GM21390 (cell line): ENCODE results near the gene SLC12A4.
"Not testable (repeated sequence)": the region's sequence is repeated elsewhere in the genome, so short reads cannot be mapped to it uniquely, and the experiment has no call there.

Source experiments
- ATAC-seq: cut with Tn5 transposase; IDR thresholded peaks from one replicate; pipeline ENCODE4 v1.9.1; 2021; ENCODE audit not compliant: unreplicated experiment

Gene SLC12A4

DNA sequence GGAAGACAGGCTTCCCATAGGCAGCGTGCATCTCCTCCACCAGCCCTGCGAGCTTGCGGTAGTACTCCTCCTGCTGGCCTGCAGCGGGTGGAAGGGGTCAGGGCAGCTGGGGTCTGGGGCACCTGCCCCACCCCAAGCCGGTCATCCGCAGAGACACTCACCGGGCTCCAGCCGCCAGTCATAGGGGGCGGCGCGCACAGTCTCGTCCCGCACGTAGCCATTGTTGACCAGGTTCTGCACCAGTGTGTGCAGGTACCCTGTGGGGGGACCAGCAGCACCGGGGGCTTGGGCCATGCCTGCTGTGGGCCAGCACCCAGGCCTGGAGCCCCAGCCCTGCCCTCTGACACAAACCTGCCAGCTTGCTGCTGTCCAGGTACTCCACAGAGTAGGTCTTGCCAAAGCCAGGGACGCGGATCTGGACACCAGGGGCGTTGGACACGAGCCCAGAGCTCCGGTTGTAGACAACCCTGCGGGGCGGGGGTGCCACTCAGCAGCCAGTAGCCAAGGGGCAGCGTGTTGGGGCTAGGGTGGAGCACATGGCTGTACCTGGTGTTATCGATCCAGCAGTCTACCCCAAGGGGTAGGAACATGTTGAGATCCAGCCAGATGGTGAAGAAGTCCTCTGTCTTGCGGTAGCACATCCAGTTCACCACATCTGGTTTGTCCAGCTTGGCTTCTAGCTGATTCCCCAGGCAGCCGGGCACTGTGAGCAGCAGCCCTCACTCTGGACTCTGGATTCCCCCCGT lies 25.8 kb downstream of the SLC12A4 start:
- ATAC-seq: no peak

DNA sequence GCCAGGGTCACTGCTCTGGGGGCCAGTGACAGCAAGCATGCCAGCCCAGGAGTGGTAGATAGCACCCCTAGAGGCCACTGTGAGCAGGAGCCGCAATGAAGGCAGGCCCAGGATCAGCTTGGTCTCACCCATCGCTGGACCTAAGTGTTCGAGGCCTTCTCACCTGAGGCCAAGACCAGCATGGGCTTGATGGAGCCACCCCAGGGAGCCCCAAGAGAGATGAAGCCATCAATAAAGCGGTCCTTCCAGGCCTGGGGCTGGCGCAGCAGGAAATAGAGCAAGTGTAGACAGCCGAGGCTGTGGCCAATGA lies 26.3 kb downstream of the SLC12A4 start:
- no peak for ATAC-seq

DNA sequence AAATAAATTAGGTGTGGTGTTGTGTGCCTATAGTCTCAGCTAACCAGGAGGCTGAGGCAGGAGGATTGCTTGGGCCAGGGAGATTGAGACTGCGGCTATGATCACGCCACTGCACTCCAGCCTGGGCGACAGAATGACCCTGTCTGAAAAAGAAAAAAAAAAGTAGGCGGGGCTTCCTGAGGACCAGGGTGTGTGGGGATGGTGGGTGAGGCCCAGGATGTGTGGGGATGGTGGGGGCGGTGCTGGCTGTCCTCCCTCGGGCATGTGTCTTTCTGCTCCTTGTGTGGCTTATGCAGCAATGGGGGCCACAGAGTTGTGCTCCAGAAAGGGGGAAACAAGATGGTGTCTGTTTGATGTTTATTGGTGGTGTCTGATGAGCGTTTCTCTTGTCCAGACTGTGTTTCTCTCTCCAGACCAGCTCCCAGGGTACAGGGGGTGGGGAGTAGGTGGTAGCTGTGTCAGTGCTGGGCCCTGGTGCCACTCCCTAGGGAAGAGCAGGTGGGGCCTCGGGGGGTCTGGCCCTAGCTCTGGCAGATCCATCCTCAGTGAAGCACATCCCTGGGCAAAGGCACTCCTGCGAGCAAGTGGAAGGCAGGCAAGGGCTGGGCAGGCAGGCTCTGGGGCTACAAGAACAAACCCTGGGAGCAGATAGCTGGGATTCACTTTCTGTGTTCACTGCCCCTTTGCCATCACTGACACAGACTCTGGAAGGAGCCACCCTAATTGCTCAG lies 26.8 kb downstream of the SLC12A4 start:
- ATAC-seq: no peak

DNA sequence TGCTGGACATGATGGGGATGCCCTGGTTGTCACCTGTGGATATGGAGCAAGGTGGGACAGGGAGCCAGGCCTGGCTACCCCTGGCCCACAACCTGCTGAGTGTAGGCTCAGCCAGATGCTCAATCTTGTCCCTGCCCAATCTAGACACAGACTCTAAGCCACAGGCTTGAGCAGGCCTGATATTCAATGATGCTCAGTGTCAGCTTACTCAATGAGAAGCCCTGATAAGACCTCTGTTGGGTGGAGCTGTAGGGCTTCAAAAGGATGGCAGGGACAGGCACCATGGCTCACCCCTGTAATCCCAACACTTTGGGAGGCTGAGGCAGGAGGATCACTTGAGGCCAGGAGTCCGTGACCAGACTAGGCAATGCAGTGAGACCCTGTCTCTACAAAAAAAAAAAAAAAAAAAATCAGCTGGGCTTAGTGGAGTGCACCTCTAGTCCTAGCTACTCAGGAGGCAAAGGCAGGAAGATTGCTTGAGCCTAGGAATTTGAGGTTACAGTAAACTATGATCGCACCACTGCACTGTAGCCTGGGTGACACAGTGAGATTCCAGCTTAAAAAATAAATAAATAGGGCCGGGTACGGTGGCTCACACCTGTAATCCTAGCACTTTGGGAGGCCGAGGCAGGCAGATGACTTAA lies 27.9 kb downstream of the SLC12A4 start:
- ATAC-seq: no peak

DNA sequence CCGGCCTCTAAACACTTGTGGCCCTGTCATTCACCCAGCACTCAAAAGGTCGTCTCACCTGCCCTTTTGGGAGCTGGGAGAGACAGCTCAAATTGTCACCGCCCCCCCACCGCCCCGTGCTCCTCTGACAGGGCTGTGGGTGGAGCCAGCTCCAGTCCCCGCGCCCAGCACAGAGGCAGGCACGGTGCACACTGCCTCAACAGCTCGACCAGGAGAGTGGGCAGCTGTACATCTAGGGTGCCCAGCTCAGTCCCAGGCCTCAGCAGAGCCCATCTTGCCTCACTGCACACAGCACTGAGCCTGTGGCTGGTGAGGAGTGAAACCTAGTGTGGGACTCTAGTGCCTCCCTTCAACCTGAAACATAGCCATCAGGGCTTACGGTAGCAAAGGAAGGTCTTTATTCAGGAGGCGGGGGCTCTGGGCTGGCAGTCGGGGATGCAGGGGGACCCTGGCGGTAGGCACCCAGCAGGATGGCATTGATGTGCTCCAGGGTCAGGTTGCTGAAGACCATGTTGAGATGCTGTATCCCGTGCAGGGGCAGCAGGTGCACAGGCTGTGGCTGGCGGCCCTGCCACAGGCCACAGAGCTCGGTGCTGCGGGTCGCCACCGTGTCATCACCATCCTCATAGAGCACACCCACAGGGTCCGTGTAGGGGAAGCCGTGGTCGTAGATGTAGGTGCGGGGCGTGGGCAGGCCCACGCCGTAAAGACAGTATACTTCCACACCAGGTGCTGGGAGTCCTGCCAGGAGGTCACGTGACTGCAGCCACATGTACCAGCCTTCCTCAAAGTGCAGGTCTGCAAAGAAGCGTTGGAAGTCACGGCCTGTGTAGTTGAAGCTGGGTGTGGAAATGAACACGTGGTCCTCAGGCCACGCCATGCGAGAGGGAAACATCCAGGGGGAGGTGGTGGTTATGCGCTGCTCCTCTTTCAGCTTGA lies 28.7 kb downstream of the SLC12A4 start:
- no peak for ATAC-seq

DNA sequence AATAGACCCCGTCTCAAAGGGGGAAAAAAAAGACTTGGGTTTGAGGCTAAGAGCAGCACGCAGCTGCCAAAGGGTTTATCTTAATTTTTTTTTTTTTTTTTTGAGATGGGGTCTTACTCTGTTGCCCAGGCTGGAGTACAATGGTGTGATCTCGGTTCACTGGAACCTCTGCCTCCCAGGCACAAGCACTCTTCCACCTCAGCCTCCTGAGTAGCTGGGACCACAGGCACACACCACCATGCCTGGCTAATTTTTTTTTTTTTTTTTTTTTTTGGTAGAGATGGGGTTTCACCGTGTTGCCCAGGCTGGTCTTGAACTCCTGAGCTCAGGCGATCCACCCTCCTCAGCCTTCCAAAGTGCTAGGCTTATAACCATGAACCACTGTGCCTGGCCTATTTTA lies 30.7 kb downstream of the SLC12A4 start:
- ATAC-seq: not testable (repeated sequence)

DNA sequence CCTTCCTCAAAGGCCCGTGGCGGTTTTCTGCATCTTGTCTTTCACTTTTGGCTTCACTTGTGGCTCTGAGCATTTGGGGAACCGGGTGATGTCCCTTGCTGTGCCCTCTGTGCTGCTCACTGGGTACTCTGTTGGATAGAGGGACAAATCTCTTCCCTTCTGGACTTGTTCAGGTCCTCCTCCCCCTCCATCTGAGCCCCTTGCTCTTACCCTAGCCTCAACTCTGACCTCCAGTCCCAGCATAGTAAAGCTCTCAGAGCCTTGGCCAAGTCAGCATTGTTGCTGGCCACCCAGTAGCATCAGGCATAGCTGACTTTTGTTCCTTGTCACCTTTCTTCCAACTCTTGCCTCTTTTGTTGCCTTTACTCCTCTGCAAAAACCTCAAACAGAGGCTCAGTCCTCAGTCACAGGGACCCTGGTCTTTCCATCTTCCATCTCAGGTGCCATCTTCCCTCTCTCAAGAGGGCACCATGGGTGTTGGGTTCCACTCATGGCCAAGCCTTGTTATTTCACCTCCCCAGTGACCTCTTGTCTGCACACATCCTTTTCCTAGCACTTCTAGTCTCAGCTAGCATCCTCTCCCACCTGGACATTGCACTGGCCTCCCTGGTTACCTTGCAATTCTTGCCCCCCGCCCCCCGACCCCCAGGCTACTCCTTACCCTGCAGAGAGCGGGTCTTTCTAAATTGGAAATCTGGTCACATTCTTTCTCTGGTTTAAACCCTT lies 31.4 kb downstream of the SLC12A4 start:
- peak; percentile 59 for ATAC-seq

DNA sequence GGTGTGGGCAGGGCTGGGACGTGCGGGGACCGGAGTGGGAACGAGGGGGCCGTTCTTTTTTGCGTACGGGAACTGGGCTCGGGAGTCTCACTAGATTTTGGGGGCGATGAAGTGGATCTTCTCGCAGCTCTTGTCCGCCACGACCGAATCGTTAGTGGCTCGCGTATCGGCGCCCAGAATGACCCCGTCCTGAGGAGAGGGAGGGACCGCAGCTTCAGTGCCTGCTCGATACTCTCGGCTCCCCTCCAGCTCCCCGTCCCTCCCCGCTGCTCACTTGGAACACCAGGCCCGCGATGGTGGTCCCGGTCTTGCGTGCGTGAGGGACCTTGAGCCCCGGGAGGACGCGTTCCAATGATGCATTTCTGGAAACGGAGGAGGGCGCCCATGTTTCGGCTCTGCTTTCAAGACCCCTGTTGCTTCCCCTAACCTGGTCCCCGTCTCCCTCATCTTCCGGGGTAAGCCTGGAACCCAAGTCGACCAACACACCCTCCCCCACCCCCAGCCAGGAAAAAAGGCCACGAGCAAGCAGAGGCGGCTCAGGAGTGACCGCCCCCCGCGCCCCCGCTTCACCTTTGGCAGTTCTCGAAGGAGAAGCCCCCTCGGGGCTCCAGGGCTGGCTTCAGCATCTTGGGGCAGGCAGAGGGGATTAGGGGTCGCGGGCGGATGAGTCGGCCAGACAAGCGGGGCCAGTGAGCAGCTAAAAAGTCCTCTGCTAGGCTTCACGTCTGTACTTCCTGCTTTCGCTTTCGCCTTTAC lies 32.1 kb downstream of the SLC12A4 start, which contains the start of gene PSMB10:
Gene PSMB10, minus strand, starts transcription at position 727 of the 756 bp plus-strand sequence. Its CDS starts 101 bp downstream, at position 626.
- ATAC-seq: peak; percentile 2

DNA sequence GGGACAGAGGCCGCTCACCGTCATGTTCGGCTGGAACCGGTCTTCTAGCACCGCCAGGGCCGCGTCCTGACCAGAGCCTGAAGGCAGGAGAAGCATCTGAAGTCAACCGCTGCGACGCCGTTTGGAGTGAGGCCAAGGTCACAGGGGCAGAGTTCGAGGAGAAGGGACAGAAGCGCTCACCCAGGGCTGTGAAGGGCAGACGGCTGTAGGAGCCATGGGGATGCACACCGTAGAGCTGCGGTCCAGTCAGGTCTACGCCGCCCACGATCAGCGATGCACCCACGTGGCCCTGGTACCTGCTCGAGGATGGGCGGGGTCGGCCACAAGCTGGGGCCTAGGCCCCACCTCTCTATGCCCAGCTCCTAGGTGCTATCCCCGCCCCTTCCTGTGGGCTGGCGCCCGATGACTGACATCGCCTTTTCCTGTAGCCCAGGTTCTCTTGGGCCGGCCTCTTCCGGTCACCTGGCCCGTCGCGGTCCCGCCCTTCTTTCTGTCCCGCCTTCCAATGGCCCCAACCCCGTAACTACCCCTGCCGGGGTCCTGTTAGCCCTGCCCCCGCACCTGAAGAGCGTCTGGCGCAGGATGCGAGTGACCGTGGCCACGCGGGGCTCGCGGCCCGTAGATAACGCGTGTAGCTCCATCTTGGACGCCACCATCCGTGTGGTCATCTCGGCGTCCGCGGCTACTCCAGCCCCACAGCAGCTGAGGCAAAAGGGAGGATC lies 32.9 kb downstream of the SLC12A4 start:
- ATAC-seq: peak; percentile 83

DNA sequence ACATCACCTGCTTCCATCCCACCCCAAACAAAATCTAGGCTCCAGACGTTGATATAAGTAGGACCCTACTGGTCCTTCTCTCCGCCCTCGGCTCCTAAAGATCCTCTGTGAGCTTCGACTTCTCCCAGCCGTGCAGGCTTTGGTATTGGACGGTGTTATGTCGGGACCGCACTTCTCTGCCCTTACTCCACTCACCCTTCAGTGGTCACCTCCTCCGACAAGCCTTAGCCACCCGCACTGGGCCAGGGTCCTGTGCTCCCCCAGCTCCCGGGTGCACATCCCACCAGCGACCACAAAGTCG lies 33.4 kb downstream of the SLC12A4 start:
- no peak for ATAC-seq

DNA sequence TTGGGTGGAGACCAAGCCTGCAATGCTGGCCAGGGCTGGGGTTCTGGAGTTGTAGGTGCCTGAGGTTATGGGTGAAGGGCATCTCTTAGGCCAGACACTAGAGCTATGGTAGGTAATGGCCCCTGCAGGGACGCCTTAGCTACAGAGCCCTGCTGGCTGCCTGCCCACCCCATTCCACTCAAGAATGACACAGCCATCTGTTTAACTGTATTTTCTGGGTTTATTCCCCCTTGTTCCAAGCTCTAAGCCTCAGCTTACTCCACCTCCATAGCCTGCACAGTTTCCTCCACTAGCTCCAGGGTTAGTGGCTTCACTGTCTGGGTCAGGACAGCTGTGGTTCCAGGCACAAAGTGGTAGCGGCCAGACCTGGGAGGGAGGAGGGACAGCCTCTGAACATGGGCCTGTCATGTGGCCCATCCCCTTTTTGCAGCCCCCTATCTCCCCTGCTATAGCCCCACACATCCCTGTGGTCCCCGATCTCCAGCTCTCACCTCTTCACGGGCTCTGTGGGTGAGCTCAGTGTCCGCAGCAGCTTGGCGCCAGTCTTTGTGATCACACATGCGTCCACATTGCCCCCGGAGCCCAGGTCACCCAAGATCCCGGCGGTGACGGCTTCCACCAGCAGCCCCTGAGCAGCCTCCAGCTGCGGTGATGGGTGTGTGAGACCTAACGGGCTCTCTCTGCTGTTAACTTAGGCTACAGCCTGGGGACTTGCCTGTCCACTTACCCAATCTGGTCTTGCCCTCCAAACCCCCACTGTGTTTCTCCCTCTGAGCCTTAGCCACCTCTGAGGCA lies 33.9 kb downstream of the SLC12A4 start:
- ATAC-seq: no peak

DNA sequence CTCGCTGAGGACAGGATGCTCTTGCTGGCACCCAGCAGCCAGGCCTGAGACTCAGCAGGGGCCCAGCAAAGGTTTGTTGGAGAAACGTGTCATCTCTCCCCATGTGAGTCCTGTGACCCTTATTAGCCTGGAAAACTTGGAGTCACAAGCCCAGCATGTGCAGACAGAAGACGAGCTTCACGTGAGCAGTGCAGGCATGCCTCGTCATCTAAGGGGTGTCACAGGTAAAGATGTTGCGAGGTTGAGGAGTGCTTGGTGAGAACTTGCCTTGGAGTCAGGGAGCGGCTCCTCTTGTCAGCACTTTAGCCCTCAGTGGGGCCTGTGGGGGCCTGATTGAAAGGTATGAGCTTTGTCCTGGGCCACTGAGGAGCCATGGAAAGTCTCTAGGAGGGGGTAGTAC lies 34.6 kb downstream of the SLC12A4 start:
- no peak for ATAC-seq

DNA sequence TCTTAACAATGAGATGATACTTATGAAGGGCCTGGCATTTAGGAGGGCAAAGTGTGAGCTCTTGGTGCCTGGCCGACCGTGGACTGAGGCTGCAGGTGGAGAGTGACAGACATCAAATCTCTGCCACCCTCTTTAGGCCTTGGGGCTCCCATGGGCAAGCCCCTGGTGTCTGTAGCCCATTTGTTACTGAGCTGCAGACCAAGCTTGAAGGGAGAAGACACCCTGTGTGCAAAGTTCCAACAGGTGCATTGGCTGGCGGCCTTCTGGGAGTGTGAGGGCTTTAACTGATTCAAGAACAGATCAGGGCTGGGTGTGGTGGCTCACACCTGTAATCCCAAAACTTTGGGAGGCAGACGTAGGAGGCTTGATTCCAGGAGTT lies 36.0 kb downstream of the SLC12A4 start:
- no peak for ATAC-seq

DNA sequence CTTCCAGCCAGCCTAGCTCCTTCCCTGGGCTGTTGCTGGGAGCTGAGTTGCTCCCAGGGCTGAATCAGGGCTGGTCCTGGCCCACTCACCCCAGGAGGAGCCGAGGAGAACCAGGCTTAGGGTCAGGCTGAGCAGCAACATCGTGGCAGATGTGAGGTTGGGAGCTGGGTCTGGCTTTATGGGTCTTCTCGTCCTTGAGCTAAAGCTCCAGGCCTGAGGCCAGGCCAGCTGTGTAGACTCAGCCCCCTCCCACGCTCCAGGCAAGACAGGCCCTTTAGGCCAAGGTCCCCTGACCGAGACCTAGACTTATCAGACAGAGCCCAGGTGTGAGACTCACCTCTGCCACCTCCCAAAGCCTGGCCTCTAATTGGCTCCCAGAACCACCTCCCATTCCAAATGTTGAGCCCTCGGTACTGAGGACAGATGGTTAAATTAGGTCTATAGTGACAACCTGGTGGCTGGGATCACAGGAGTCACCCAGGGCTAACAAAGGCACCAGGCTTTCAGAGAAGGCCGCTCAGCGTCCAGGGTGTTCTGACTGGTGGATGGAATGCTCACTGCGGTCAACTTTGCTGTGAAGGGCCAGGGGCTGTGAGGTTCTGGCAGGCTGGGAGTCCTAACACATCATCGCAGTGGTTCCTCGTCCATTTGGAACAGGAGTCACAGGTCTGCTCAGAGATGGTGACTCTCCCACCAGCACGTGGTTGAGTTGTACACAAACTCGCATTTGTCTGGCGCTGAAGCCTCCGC lies 36.5 kb downstream of the SLC12A4 start, which contains the start of gene CTRL:
Gene CTRL, minus strand, starts transcription at position 151 of the 750 bp plus-strand sequence. Its CDS starts 10 bp downstream, at position 141.
- ATAC-seq: no peak

DNA sequence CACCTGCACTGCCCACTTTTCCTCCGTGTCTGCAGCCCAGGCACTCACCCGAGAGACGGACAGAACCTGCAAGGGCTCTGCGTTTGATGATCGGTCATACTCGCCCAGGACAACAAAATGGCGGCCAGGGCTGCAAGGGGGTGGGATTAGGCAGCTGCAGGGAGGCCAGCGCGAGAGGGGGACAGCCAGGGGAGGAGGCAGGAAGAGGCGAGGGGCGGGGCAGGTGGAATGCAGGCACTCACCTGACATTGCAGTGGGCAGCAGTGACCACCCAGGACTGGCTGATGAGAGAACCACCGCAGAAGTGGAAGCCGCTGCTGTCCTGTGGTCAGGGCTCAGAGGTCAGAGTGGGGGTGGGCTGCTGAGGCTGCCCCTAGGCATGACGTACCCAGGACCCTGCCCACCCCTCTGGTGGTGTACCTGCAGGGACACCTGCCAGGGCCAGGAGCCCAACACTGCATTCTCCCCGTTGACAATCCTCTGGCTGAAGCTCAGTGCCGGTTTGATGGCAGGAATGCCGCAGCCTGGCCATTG lies 37.7 kb downstream of the SLC12A4 start:
- ATAC-seq: no peak

DNA sequence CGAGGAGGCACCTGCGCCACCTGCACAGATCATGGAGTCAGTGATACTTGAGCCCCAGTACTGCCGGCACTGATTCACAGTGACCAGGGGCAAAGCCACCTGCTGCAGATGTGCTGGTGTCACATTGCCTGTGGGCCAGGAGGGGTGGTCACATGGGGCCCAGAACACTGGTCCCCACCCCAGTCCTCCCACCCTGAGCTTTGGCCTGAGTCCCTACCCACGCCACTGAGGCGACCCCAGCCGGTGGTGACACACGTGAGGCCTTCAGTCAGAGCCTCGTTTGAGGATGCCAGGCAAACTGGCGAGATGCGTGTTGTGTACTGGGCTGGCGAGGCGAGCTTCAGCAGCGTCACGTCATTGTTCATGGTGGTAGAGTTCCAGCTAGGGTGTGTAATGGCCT lies 38.2 kb downstream of the SLC12A4 start:
- no peak for ATAC-seq
